ENCODE data around the gene CLASP1.
A peak's percentile ranks its signal among the peaks of the same experiment; 100 is the strongest.
"Not testable (repeated sequence)": the region's sequence is repeated elsewhere in the genome, so short reads cannot be mapped to it uniquely, and the experiment has no call there.

CLASP1 gene

DNA sequence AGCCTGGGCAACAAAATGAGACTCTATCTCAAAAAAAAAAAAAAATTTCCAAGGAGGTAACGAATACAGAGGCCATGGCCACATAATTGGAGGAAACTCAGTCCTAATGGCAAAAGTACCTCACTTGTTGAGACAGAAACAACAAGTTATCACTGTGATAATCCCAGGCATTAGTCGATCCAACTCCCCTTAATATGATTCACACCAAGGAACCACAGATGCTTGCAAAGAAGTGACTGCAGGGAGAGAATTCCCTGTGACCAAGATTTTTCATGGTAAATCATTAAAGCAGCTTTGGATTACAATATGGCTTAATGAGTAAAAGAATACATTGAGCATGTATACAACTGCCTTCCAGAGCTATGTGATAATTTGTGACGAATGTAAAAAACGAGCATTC is 199.0 kb downstream of the CLASP1 start:
- Mint-ChIP-seq H3K4me1 (no peaks in the 10 kb centered on the region), H3K27ac (no peak overlapping the region), H3K9me3 (no peaks in the 10 kb centered on the region), H3K4me3 (no peak overlapping the region), H3K27me3 (no peaks in the 10 kb centered on the region)
- no peak for DNase-seq
- no peak for ATAC-seq

DNA sequence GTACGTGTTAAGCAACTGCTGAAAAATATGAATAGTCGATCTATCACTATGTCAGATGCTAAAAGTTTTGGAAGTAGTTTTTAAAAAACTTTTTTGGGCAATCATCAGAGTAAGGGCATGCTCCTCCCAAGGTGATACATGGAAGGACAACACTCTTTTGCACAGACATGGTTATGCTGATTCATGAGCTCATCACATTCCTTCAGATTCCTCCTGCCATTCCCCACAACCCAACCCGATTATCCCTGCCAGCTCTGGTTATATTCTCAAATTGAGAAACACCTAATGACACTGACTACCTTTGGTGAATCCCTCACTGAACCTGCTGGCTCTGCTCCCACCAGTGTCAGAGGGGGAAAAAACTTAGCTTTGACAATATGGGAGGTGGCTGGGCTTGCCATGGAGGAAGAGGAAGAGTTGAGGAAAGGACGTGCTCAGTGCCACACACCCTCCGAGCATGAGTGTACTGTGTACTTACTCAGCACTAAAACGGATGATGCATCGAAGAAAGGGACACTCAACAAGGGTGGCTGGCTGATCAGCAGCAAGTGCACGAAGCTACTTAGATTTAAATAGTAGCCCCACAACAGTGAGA is 202.5 kb downstream of the CLASP1 start:
- Mint-ChIP-seq H3K9me3 (no peaks in the 10 kb centered on the region), H3K27me3 (no peaks in the 10 kb centered on the region), H3K4me1 (no peaks in the 10 kb centered on the region), H3K27ac (peak overlapping the region; percentile 13 to 75), H3K4me3 (no peak overlapping the region)
- ATAC-seq, result no peak
- DNase-seq, result no peak

DNA sequence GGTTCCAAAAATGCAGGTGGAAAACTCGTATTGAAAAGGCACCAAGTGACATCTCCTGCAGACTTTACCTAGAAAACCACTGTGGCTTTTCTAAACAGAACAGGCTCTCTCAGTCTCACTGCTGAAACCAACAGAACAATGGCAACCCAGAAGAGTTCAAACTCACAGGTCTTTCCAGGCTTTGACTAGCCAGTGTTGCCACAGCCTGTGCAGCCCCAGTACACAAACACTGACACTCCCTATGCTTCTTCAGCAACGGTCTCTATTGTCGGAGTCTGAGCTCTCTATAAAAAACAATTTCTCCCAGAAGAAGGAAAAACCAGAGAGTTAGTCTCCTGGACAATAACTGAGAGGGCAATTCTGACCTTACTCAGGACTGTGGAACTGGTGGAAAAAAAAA is 206.4 kb downstream of the CLASP1 start:
- no peak overlapping the region for H3K4me3 Mint-ChIP-seq
- no peaks in the 10 kb centered on the region for H3K4me1 Mint-ChIP-seq
- DNase-seq, result no peak
- no peak for ATAC-seq
- H3K27ac Mint-ChIP-seq, result no peak overlapping the region
- H3K9me3 Mint-ChIP-seq, result no peaks in the 10 kb centered on the region
- H3K27me3 Mint-ChIP-seq, result no peaks in the 10 kb centered on the region

DNA sequence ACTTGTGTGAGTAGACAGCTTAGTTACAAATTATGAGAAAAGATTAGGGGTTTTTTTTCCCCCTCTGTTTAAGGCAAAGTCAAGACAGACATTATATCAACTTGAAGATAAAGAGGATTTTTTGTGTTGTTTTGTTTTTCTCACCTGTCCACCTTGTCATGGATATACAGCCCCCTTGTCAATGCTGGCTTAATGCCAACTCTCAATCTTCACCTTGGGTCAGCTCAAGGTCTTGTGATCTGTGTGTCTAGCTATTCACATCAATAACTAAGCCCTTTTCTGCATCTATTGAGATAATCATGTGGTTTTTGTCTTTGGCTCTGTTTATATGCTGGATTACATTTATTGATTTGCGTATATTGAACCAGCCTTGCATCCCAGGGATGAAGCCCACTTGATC is 211.0 kb downstream of the CLASP1 start:
- not testable (repeated sequence) for H3K4me1 Mint-ChIP-seq, H3K4me3 Mint-ChIP-seq, ATAC-seq, DNase-seq, H3K27ac Mint-ChIP-seq, H3K9me3 Mint-ChIP-seq, H3K27me3 Mint-ChIP-seq

DNA sequence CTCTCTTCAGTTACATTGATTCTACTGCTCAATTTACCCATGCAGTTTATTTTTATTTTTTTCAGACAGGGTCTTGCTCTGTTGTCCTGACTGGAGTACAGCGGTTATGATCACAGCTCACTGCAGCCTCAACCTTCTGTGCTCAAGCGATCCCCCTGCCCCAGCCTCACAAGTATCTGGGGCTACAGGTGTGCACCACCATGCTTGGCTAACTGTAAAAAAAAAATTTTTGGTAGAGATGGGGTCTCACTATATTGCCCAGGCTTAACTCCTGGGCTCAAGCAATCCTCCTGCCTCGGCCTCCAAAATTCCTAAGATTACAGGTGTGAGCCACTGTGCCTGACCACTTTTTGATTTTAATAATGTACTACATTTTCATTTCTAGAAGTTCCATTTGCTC is 212.3 kb downstream of the CLASP1 start:
- no peaks in the 10 kb centered on the region for H3K4me1 Mint-ChIP-seq

DNA sequence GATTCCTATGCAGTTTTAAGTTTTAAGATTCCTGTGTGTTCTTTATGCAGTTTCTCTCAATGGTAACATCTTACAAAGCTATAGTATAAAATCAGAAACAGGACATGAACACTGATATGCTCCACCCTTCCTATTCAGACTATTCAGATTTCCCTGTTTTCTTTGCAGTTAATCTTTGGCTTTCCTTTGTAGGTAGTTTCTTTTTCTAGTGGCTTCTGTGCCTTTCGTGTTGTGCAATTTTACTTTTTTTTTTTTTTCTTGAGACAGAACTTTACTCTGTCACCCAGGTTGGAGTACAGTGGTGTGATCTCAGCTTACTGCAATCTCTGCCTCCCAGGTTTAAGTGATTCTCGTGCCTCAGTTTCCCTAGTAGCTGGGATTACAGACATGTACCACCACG is 213.5 kb downstream of the CLASP1 start:
- Mint-ChIP-seq H3K4me1 (no peaks in the 10 kb centered on the region), H3K27me3 (no peaks in the 10 kb centered on the region), H3K4me3 (no peak overlapping the region), H3K27ac (no peak overlapping the region), H3K9me3 (no peaks in the 10 kb centered on the region)
- DNase-seq (no peak), ATAC-seq (no peak)

More for the DNA sequence above, 212.3 kb downstream of the CLASP1 start:
- Mint-ChIP-seq H3K27ac (peak overlapping the region in 1 of 2 donors; percentile 1), H3K27me3 (no peaks in the 10 kb centered on the region), H3K9me3 (no peaks in the 10 kb centered on the region), H3K4me3 (no peak overlapping the region)
- DNase-seq, result no peak
- no peak for ATAC-seq

DNA sequence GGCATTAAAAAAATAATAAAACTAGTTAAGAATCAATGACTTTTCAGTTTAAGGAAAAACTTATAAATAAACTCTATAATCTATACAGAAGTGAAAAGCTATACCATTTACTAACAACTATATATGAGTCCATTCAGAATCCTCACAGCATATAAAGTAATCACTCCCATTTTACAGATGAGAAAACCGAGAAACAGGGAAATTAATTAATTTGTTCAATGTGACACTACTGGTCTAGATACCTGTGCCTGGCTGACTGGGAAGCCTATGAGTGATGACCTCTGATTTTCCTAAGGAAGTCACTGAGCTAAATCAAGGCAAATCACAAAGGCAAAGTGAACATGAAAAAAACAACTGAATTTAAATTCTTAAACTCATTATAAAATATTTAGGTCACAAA is 218.0 kb downstream of the CLASP1 start:
- Mint-ChIP-seq H3K27ac (no peak overlapping the region), H3K4me3 (no peak overlapping the region), H3K27me3 (no peaks in the 10 kb centered on the region), H3K4me1 (no peaks in the 10 kb centered on the region), H3K9me3 (no peaks in the 10 kb centered on the region)
- ATAC-seq, result no peak
- DNase-seq, result no peak

DNA sequence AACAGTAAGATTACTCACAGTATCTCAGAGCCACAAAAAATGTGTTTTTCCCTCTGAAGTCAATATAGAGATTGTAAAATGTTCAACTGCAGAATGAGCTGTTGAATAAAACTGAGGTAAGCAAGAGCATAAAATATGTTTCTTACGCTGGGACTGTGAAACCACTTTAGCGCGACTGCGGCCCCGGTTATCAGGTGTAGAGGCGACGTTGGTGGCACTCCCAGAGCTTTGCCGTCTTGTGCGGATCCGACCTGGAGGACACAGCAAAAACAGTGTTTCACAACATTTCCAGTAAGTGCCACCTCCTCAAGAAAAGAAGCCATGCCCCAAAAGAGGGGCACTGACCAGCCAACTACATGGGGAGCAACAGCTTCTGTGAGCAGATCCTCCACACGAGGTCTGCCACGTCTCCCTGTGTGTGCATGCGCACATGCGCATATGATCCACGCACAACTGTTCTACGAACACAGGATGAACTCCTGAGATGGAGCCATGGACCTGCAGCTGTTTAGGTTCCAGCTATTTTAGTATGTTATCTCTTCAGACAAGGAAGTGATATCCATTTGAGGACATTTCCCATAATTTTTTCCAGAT is 219.2 kb downstream of the CLASP1 start:
- Mint-ChIP-seq H3K27ac (no peak overlapping the region), H3K4me1 (no peaks in the 10 kb centered on the region), H3K27me3 (no peaks in the 10 kb centered on the region), H3K4me3 (no peak overlapping the region), H3K9me3 (no peaks in the 10 kb centered on the region)
- no peak for ATAC-seq
- no peak for DNase-seq

DNA sequence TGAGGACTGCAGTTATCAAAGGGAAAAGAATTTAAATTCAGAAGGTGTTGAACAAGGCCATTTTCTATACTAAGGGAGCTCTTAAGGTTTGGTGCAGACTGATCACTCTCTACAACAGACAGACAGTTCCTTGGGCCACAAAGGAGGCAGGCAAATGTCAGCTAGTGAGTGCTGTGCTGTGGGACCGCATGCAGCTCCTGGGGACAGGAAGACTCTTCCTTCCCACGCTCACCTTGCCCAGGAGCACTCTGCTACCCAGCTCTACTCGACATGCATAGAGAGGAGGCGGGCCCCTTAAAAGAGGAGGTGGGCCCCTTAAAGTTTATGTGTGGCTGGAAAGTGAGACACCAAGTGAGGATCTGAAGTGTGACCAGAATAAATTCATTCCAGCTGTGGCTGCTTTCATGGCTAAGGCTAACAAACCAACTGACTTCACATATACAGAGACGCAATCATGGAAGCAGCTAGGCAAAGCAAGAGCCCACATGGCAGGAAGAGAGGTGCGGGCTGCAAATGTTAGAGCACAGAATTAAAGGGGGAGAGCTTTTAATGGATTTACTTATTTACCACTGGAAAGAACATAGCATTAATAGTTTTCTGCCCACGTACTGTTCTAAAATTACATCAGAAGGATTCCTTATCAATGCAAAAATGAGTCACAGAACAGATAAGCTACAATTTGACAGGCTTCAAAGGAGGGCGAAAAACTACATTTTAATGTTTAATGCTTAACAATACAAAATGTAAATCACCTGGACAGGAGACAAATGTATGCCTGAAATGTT is 220.0 kb downstream of the CLASP1 start:
- ATAC-seq (no peak), DNase-seq (no peak)
- H3K4me1 Mint-ChIP-seq, result no peaks in the 10 kb centered on the region
- H3K4me3 Mint-ChIP-seq, result no peak overlapping the region
- H3K9me3 Mint-ChIP-seq, result no peaks in the 10 kb centered on the region
- H3K27me3 Mint-ChIP-seq, result no peaks in the 10 kb centered on the region
- no peak overlapping the region for H3K27ac Mint-ChIP-seq

DNA sequence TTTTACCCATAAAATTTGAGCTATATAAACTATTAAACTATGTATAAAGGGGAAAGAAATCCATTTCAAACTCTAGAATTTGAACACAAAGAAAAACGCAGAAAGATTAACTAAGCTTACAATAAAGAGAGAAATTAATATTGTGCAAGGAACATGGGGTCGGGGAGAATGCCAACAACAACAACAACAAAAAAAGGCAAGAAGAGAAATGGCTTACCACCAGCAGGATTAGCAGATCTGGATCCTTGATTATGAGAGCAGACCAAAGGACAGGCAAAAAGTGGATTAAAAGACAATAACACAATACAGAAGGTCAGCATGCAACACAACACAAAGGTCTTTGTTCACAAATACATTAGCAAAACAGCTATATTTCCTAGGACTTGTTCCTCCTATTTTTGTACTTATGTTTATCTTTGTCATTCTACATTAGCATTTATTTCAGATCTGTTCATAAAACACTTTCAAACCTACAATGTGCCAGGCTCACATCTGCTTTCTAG is 222.0 kb downstream of the CLASP1 start:
- ATAC-seq, result no peak
- Mint-ChIP-seq H3K27me3 (no peaks in the 10 kb centered on the region), H3K9me3 (no peaks in the 10 kb centered on the region), H3K27ac (peak overlapping the region in 1 of 2 donors; percentile 26), H3K4me3 (no peak overlapping the region), H3K4me1 (no peaks in the 10 kb centered on the region)
- no peak for DNase-seq

DNA sequence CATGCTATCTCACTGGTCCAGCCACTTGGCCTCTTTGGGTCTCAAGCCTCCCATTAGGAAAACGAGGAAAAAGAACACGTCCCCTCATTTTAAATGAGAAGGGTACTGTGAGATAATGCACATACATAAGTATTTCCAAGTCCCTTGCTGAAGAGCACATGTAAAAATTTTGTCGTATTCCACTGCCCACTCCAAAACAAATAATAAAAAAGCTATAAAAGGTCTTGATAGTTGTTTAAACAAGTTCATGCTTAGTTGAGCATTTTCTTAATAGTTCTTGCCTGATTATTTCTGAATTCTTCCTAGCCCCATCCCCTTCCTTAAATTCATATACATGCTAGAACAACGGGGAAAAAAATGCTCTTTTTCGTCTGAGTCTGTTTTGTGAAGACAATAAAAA is 228.8 kb downstream of the CLASP1 start:
- DNase-seq (no peak), ATAC-seq (no peak)
- H3K27ac Mint-ChIP-seq, result no peak overlapping the region
- no peaks in the 10 kb centered on the region for H3K9me3 Mint-ChIP-seq
- H3K4me3 Mint-ChIP-seq, result no peak overlapping the region
- no peaks in the 10 kb centered on the region for H3K27me3 Mint-ChIP-seq
- H3K4me1 Mint-ChIP-seq, result no peaks in the 10 kb centered on the region

DNA sequence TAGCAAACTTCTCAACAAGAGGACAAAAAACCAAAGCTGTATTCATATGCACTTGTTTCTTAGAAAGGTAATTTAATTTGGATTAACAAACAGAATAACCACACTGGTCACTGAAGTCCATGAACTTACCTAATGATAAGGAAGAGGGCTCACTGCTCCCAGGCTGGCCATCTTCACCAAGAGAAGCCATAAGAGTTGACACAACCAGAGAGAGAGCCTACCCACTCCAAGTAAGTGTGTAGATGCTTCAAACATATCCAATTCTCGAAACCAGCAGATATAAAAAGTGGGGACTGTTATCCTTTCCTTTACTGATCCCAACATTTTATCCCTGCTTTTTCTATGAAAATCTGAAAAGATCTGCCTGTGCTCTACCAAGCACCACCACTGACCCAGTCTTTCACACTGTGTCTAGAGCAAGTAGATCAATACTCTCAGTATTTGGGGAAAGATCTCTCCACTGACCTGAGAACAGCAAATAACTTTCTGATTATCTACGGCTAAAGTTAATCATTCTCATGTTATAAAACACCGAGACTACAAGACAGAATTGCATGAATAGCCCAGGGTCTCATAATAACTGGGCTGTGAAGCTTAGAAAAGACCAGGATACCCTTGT is 230.1 kb downstream of the CLASP1 start:
- ATAC-seq (no peak), DNase-seq (no peak)
- no peaks in the 10 kb centered on the region for H3K4me1 Mint-ChIP-seq
- no peaks in the 10 kb centered on the region for H3K9me3 Mint-ChIP-seq
- peak overlapping the region in 1 of 2 donors; percentile 27 for H3K27ac Mint-ChIP-seq
- H3K27me3 Mint-ChIP-seq, result no peaks in the 10 kb centered on the region
- no peak overlapping the region for H3K4me3 Mint-ChIP-seq

DNA sequence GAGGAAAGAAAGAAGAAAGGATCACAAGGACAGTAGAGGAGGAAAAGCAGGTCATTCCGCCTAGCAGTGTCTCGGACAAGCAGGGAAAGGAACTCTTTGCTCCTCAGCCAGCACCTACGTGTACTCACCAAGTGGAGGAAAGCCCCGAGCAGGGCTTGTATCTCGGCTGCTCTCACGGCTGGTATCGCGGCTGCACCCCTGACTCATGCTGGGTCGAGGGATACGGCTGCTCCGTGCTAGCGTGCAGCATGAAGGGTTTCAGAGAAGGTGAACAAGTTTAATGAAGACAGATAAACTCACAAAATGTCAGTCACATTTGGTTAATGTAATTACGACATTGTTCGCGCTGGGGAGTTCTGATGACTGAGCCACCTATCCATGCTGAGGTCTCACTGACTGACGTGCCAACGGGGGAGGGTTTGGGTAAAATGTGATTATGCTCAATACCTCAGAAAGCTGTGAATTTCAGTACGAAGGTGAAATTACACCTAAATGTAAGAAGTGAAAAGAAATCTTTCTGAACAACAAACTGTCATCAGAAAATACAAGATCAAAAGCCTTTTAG is 230.7 kb downstream of the CLASP1 start:
- Mint-ChIP-seq H3K9me3 (no peaks in the 10 kb centered on the region), H3K27me3 (no peaks in the 10 kb centered on the region), H3K4me1 (no peaks in the 10 kb centered on the region), H3K27ac (peak overlapping the region in 1 of 2 donors; percentile 48), H3K4me3 (no peak overlapping the region)
- ATAC-seq, result no peak
- no peak for DNase-seq

DNA sequence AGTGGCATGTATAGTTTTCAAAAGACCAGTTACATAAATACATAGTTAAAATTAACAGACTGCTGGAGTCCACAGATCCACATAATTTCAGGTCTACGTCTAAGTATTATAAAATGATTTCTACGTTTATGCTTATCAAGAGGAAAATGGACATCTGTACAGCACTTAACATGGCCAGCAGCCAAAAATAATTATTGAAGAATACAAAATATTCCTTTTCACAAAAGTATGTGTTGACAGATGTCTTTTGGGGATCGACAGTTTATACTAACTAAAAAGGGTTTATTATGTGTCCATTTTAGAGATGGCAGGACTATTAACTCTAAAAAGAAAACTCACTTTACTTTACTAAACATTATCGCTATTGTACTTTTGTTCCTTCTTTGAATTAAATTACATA is 231.4 kb downstream of the CLASP1 start:
- H3K9me3 Mint-ChIP-seq, result no peaks in the 10 kb centered on the region
- H3K4me1 Mint-ChIP-seq, result no peaks in the 10 kb centered on the region
- no peak overlapping the region for H3K4me3 Mint-ChIP-seq
- no peaks in the 10 kb centered on the region for H3K27me3 Mint-ChIP-seq
- no peak for ATAC-seq
- no peak for DNase-seq
- H3K27ac Mint-ChIP-seq, result no peak overlapping the region

DNA sequence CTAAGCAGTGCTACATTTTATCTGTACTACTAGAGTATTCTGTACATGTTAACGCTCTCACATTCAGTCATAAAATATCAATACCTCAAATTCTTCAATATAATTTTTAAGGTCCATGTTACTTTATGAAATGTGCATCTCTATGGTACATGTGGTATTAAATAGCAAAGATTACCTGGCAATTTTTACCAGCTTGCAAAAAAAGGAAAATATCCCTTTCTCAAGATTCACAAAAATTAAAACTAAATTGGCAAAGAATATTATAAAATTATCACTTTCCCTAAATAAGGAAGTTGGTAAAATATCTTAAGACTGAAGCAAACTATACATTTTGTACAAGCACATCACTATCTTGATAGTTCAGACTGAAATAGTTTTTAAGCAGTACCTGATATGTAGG is 233.5 kb downstream of the CLASP1 start:
- Mint-ChIP-seq H3K27ac (no peak overlapping the region), H3K4me3 (no peak overlapping the region), H3K27me3 (no peaks in the 10 kb centered on the region), H3K9me3 (no peaks in the 10 kb centered on the region), H3K4me1 (no peaks in the 10 kb centered on the region)
- ATAC-seq (no peak), DNase-seq (no peak)

DNA sequence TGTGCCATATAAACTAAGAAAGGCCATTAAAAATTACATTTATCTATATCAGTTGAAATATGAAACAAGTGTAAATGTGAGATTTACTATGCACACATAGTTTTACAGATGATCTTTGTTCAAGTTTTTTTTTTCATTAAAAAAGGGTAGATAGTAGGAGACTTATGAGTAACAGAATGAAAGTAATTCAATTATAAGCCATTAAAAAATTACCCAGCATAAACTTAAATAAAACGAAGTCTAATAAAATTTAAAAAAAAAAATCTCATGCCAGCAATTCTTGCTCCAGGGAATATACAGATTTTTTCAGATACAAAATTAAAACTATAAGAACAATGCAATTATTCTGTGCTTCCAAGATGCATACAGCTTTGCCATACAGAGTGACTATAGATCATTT is 236.9 kb downstream of the CLASP1 start:
- no peak for ATAC-seq

More for the DNA sequence above, 236.9 kb downstream of the CLASP1 start:
- H3K4me3 Mint-ChIP-seq, result no peak overlapping the region
- H3K4me1 Mint-ChIP-seq, result no peaks in the 10 kb centered on the region
- no peak overlapping the region for H3K27ac Mint-ChIP-seq
- no peaks in the 10 kb centered on the region for H3K27me3 Mint-ChIP-seq
- no peak for DNase-seq
- no peaks in the 10 kb centered on the region for H3K9me3 Mint-ChIP-seq

All from stimulated activated naive CD8-positive, alpha-beta T cell treated with anti-CD3 and anti-CD28 coated beads, Interleukin-15, amount 100 ng/mL, for 72 hours (primary cell).